Activated CD4-positive, CD25-positive, alpha-beta regulatory T cell treated with anti-CD3 and anti-CD28 coated beads, Interleukin-2, amount 50 U/mL, for 16 hours (primary cell): ENCODE data around the gene SDSL.

ENCODE experiments used
- DNase-seq: peaks from one replicate; pipeline ENCODE4 v3.0.0-alpha.2; 2020; ENCODE audit warnings: low read depth, low spot score

The SDSL gene

DNA sequence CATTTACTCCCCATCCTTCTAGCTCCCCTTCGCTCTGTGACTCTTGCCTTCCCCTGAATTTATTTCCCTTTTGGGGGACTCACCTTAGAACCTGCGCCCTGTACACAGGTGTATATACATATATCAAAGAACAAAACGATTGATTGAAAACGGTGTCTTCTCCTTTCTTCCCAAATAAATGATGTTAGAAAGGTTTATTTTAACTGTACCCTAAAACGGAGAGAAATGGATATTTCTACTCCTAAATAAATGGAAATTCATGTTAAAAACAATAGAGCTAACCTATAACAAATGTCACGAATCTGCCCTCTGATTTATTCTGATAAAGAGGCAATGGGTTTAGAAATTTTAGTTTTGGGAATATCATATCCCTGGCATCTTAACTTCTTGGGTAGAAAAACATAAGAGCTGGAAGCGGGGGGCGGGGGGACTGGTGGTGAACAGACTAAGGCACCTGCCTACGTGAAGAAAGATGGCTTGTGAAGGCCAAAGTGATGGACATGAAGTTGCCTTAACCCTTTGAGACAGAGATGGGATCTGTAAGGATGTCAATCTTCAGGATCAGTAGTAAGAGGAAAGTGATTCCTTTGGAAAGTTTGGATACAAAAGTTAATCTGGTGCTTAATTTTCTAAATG is 58.3 kb downstream of the SDSL start:
- DNase-seq: no peak

DNA sequence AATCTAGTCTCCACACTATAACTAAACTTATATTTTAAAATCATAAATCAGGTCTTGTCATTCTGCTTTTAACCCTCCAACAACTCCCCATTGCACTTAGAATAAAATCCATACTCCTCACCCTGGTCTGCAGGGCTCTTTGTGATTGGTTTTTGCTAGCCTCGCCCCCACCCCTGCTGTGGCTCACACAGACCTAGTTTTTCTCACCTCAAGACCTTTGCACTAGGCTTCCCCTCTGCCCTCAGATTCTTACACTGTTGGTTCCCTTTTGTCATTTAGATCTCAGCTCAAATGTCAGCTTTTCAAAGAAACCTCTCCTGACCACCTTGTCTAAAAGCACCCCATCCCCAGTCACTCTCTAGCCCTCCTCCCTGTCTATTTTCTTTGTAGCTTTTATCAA is 60.2 kb downstream of the SDSL start:
- no peak for DNase-seq

DNA sequence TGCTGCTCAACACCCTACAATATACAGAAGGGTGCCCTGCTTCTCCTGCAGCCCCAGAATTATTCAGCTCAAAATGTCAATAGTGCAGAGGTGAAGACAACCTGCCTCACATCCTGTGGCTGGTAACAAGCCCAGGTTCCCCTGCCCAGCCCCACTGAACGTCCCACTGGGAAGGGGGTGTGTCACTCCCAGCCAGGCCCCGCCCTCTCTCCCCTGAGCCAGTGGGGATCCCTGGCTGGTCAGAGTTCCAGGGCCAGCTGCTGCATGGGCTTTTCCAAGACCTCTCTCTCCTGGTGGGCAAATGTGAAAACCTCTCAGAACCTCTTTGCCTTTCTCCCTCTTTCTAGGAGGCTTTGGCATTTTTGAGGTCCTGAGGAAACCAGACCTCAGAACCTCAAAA is 63.1 kb downstream of the SDSL start:
- DNase-seq: no peak

DNA sequence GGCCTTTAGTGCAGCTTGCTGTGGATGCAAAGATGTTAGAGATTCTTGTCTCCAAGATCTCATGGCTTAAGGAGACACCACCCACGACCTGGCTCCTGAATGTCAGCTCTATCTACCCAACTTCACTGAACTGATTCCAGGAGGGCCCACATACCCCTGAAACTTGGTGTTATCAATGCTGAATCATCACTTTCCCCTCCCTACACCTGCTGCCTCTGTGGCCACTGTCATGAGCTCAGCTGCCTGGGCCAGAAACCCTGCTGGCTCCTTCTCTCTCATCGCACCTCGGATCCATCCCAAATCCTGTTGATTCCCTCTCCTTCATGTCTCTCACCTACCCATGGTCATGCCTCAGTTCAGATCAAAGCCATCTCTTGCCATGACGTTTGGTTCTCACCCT is 64.5 kb downstream of the SDSL start:
- no peak for DNase-seq
